Jurkat, Clone E6-1 (cell line): ENCODE measurements around the gene AUTS2.
"Not testable (repeated sequence)": the region's sequence is repeated elsewhere in the genome, so short reads cannot be mapped to it uniquely, and the experiment has no call there.

ENCODE experiments used
- DNase-seq: peaks from one replicate; pipeline ENCODE4 v3.0.0-alpha.2; 2011; ENCODE audit warnings: low read depth, low spot score
- H3K4me3 ChIP-seq: 2 replicates; pipeline ENCODE4 v1.5.1; 2011; ENCODE audit warnings: mild to moderate bottlenecking, low read length, control low read depth, moderate library complexity

AUTS2 gene

DNA sequence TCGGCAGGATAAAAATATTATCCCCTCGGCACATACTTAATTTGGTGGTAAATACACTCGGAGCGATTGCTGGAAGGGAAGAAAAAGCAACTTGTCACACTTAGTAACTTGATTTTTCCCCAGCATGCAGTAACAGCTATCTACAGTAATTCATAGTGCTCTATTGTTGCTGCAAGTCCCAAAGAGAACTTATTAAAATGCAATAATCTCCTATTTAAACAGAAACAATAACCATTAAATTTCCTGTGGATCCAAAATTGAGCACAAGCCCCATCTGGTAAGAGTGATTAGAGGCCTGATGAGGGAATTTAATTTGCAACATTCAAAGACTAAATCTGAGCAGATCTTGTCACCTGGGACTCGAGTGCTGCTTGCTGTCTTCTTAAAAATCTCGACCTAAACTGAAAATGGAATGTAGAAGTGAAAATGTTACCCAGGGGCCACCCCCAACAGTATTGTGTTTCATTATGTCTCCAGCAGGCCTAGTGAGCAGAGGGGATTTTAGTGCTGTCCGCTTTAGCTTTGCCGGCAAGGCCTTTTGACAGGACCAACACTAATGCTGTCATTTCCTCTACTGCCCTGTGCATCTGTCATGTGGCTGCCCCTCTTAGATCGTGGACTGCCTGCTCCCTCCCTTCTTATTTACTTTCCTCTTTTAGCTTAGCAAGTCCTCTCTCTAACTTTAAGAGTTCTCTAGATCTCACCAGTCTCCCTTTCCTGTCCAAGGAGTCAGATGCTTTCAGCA, 639.7 kb downstream of the AUTS2 start:
- no peak for DNase-seq
- H3K4me3 ChIP-seq: no peak overlapping the region

DNA sequence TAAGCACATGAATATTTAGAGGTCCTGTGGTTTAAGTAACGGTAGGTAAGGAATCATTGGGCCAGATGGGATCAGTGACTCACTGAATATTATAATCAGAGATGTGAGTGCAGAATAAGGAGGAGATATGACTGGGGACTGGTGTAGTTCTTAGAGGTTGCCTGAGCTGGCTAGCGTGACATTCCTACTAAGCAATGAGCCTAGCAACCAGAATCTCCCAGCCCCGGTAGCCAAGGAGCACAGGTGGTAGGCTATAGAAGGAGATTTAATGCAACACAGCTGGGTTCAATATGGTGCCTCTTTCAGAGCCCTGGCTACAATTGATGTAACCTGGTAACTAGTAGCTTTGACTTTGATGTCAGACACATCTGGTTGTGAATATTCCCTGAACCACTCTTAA, 641.6 kb downstream of the AUTS2 start:
- no peak for DNase-seq

DNA sequence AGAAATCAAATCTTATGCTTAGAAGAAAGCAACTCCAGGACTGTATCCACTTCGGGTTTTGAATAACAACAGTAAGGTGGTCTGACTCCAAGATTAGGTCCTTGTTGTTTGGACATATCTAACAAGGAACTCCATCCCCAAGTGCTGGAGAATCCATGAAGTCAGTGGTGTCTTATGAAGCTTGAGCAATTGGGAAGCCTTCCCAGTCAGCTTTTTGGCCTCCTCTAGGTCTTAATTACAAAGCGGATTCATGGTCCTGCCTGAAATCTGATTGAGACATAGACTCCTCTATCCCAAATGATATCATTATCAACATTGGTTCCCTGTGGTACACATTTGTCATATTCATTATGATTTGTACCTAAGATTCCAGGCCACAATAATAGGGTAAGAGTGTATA, 642.6 kb downstream of the AUTS2 start:
- no peak for DNase-seq
- H3K4me3 ChIP-seq: no peak overlapping the region

More for the DNA sequence above, 641.6 kb downstream of the AUTS2 start:
- no peak overlapping the region for H3K4me3 ChIP-seq

DNA sequence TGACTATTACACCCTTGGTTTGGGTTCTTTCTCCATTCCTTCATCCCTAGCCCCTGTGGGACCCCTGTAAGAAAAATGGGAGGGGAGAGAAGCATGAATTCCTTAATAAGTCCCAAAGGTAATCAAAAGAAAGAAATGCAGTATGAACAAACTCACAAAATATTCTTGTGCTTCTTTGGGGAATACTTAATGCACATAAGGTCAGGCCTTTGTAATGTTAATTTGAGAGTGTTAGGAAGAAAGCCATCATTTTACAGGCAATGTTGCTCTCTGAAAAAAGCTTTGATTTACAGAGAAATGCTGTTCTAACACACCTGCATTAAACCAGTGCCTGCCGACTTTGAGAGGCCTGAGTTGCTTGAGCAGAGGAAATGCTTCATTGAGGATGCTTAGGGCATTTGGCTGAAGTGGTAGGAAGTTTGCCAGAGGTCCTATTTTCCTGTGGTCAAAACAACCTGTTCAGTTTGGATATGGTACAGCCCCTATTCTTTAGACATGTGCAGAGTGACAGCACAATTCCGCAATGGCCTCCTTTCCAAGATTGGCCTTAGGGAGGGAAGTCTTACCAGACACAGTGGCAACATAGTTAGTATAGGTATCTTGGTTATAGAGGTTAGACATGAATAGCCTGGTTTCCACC, 643.4 kb downstream of the AUTS2 start:
- no peak for DNase-seq
- H3K4me3 ChIP-seq: no peak overlapping the region

DNA sequence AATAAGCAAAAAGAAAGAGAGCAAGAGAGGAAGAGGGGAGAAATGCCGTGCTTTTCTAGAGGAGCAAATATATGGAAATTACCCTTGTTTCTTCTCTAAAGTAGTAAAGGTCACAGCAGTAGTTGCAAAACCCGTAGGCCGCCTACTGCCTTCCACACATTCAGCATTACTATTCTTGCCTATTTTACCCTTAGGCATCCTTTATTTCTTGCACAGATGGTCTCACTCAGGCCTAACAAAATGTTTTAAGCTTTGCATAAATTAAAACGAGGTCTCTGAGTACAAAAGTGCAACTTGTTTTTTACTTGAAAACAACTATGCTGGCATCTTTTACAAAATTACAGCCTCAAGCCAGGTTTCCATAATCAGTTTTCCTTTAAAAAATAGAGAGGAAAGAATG, 644.6 kb downstream of the AUTS2 start:
- DNase-seq: no peak
- no peak overlapping the region for H3K4me3 ChIP-seq

DNA sequence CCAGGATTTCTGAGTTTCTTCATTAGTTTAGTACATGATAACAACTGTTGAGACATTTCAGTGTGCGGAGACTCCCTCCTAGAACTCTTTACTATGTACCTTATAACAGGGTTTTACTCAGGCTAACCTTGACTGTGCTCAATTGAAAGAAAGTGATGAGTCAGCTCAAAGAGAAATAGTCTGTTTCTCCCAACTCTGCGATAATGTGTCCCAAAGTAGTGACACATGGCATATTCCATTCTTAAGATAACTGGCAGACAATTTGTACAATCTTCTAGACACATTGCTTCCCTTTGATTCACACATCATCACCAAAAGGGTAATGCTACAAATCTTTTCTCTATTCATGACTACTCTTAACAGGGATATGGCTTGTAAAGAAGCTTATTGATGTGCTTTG, 645.2 kb downstream of the AUTS2 start:
- H3K4me3 ChIP-seq: no peak overlapping the region

DNA sequence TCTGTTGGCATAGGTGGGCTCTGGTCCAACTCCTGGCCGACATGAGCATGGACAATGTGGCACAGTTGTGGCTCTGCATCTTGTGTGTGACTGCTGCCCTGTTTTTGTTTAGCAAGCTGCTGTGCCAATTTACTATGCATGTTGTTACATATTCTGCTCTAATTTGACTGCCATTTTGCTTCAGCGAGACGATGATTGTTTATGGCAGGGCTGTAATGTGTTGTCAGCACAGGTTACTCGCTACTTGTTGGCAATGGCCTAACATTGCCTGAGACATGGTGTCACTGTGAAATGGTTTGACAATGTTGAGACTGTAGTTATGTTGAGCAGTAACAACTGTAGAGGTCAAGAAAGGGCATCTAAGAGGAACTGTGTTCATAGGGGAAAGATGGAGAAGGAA, 659.6 kb downstream of the AUTS2 start:
- DNase-seq: no peak

More for the DNA sequence above, 645.2 kb downstream of the AUTS2 start:
- no peak for DNase-seq

DNA sequence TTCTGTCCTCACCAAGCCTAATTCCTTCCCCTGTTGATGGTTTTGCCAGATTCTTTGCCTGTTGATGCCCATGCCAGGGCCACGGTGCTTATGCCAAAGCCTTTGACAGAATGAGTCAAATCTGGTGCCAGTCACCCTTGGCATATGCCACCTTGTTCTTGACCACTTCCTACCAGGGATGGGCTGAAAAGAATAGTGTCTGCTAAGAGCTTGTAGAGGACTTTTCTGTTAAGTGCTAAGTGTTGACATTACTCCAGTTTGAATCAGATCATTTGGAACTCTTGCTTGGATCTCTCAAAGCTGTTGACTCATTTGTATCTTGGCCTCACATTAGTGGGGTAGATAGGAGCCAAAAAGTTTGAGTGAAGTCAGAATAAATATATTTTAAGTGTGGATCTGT, 661.2 kb downstream of the AUTS2 start:
- no peak overlapping the region for H3K4me3 ChIP-seq
- DNase-seq: no peak

More for the DNA sequence above, 659.6 kb downstream of the AUTS2 start:
- no peak overlapping the region for H3K4me3 ChIP-seq

DNA sequence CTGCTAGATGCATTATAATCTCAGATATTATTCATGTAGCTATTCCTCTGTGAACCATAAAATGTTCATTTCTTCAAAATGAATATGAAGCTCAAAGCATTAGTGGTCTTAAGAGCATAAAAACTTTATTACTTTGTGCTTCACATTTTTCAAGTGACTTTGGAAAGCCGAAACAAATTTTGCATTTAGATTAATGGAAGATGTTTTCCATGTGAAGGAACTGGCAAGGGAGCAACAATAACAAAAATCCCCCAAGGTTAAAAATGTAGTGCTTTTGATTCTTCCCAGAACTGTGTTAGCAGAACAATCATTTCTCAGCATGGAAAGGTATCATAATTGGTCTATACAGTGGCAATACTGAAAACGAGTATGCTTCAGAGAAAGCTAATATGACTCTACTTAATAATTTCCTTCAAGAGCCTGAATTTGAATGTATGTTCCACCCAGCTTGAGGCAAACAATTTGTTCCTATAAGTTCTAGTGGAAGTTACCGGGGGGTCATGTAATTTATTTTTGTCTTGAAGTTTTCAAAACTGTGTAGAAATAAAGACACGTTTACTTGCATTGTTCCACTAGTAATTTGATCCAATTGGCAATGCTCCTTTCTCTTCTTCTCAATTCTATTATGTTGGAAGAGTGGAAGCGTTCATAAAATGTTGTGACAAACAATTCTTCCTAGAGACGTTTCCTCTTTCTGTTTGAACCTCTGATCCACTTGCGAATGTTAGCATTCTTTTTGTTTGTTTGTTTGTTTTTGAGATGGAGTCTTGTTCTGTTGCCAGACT, 665.4 kb downstream of the AUTS2 start:
- DNase-seq: no peak
- no peak overlapping the region for H3K4me3 ChIP-seq

DNA sequence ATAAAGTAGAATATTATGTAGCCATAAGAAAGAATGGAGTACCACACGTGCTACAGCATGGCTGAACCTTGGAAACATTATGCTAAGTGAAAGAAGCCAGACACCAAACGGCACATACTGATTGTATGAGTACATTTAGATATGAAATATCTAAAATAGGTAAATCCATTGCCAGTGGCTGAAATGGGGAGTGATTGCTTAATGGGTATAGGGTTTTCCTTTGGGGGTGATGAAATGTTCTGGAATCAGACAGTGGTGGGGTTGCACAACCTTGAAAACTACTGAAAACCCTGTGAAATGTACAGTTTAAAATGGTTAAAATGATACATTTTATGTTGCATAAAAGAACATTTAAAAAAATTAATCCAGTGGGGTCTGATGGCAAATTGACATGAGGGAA, 667.9 kb downstream of the AUTS2 start:
- DNase-seq: no peak
- H3K4me3 ChIP-seq: no peak overlapping the region

DNA sequence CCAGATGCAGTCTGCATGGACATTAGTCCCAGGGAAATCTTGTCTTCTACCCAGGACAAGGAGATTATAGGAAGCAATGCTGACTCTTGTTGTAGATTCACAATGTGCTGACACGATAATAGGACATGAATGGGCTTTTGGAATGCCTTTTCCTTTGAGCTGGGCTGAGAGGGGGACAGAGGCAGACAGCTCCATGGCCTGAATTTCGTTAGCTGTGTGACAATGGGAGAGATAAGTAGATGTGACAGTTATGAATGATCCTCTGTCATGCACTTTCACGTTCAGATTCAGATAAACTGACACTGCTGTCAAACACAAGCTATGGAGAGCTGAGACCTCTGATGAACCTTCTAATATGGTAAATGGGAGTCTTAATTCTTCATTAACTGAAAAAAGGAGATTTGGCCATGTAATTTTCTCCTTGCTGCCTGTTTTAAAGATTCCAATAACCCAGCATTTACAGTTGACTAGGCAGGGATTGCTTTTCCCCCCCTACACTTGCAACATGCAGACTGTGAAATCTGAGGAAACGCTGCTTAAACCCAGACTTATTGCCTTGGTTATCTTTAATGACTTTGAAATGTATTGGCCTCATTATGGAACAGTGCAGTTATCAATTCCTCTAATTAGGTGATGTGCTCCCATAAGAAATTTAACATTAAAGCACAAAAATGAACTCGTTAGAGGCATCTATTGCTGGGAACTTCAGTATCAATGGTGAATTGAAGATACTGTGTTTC, 669.3 kb downstream of the AUTS2 start:
- DNase-seq: no peak
- H3K4me3 ChIP-seq: no peak overlapping the region

DNA sequence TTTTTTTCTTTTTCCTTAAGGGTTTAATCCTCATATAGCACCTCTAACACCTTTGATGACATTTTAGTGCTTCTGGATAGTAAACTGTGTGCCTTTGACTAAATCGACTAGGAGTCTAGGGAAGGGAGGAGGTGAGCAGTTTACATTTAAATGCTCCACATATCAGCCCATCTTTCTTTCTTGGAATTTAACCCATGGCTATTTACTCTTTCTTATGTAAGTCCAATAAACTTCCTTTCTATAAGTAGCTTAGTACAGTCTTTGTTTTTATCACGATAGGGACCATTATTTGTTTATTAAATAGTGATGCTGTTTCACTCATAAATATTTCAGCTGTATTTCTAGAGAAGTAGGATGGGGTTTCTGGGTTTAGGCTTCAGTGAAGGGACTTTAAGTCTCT, 669.9 kb downstream of the AUTS2 start:
- DNase-seq: no peak
- no peak overlapping the region for H3K4me3 ChIP-seq

DNA sequence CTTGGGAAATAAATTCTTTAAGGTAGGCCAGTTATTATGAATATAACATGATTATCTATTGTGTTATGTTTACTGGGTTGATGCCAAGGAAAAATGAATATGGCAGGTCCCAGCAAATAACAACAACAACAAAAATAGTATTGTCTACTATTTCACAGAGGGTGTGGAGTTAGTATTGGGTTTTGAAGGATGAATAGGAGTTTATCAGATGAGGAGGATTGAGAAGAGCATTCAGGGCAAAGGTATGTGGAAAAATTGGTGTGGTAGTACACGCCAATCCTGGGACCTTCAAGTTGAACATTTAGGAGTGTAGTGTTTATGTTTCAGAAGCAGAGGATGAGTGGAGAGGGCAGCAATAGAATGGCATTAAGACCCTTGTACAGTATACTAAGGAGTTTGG, 671.9 kb downstream of the AUTS2 start:
- H3K4me3 ChIP-seq: no peak overlapping the region
- no peak for DNase-seq

DNA sequence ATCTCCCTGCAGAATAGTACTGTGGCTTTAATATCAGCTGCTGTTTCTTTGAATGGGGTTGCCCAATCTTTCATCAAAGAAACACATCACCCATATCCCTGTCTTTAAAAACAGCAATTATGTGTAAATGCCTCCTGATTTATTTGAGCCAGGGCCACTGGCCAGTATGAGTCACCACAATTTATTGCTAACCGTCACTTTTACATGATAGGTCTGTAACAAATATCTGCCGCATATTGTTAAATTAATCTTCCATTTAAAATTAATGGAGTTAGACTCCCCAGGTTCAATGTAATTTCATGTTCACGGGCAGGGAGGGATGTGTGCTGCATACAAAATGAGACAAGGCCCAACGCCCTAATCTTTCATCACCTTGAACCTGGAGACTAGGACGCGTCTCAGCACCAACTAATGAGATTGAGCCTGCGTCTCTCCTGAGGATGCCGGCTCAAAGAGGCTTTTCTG, 673.4 kb downstream of the AUTS2 start:
- no peak overlapping the region for H3K4me3 ChIP-seq
- no peak for DNase-seq

DNA sequence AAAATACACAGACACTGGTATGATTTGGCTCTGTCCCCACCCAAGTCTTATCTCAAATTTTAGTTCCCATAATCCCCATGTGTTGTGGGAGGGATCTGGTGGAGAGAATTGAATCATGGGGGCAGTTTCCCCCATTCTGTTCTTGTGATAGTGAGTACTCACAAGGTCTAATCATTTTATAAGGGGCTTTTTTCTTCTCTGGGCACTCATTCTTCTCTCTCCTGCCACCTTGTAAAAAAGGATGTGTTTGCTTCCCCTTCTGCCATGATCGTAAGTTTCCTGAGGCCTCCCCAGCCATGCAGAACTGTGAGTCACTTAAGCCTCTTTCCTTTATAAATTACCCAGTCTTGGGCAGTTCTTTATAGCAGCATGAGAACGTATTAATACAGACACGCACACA, 677.3 kb downstream of the AUTS2 start:
- not testable (repeated sequence) for H3K4me3 ChIP-seq, DNase-seq

DNA sequence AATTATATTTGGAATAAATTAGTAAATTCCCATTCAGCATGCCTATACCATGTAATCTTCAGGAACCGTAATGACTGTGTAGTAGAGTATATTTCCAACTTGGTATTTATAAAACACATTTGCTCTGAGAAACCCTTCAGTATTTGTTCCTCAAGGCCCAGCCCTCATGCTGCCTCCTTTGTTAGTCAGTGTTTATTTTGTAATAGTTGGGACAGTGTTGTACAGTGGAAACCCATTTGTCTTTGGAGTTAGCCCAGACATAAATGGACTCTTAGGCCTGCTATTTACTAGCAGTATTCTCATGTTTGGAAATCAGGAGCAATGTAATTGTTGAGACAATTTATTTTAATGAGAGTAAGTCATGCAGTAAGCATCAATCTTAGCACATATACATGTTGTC, 686.9 kb downstream of the AUTS2 start:
- no peak overlapping the region for H3K4me3 ChIP-seq
- no peak for DNase-seq

DNA sequence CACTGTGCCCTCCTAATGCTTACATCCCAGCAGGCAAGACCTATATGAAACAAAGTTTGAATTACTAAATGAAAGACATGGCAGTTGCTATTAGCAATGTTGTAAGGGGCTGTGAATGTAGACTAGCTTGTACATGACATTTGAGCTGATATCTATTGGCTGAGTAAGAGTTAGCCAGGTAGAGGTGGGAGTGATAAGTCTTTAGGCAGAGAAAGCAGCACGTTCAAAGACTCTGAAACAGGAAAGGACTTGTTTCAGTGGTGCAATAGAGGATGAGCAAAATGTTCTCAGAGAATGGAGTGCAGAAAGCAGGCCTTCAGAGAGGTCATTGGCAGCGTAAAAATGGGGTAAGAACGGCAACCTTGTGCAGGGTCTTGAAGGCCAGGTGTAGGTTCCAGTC, 687.6 kb downstream of the AUTS2 start:
- H3K4me3 ChIP-seq: no peak overlapping the region
- no peak for DNase-seq

DNA sequence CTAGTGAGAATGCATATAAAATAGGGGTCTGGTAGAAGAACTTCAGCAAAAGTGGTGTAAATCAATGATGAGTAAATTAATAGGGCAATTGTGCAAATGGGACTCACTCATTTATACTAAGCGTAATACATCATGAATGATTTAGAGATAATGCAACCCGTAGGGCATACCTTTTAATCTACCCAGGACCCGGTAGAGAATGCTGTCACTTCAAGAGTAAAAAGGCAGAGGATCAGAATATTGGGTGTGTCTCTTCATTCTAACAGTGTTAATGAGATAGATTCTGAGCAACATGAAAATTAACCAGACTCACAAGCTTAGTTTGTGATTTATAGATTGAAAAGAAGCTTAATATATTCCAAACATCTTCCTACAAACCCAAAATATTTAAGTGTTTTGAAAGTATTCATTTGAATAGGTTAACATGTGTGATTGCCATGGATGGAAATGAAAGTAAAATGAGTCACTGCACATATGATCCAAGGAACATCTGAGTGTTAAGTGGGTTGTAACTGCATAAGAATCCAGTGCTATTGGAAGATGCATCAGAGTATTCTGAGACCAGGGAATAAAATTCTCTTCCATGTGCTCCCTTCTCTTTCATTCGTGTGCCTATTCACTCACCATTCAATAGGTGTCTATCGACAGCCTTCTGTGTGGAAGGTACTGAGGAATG, 690.6 kb downstream of the AUTS2 start:
- DNase-seq: no peak
- no peak overlapping the region for H3K4me3 ChIP-seq

DNA sequence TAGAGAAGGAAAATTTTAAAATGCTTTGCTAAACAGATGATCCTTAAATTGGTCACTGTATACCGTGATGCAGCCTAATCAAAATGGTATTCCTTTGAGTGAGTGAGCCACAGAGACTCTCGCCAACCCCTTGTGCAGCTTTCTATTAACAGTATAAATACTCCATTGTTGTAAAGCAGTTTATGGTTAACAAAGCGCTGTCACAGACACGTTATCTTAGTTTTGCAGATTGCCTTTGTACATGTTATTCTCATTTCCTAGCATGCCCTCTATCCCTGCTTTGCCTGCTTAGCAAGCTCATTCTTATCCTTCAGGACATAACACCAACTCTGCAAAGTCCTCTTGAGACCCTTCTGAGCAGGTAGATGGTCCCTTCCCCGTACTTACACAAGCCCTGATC, 694.4 kb downstream of the AUTS2 start:
- no peak overlapping the region for H3K4me3 ChIP-seq
- no peak for DNase-seq
